T follicular helper cell (primary cell): ENCODE results near the gene SLC6A7.
"Not testable (repeated sequence)": the region's sequence is repeated elsewhere in the genome, so short reads cannot be mapped to it uniquely, and the experiment has no call there.

ENCODE experiments used
- DNase-seq: peaks from one replicate; pipeline ENCODE4 v3.0.0-alpha.2; 2020; ENCODE audit warnings: low read depth

Gene SLC6A7

GRCh38 chr5:150217873-150218692, 28.2 kb downstream of the SLC6A7 start:
- peak; percentile 64 for DNase-seq

- no peak for DNase-seq
Observed at GRCh38 chr5:150218693-150219035, 28.8 kb downstream of the SLC6A7 start.

- no peak for DNase-seq
Observed at GRCh38 chr5:150219142-150219541, 29.3 kb downstream of the SLC6A7 start.

- DNase-seq: no peak
Observed at GRCh38 chr5:150219861-150220260, 30.0 kb downstream of the SLC6A7 start.

GRCh38 chr5:150221471-150221870, 31.6 kb downstream of the SLC6A7 start:
- no peak for DNase-seq

GRCh38 chr5:150222906-150223305, 33.0 kb downstream of the SLC6A7 start:
- DNase-seq: no peak

- DNase-seq: no peak
Observed at GRCh38 chr5:150223474-150223873, 33.6 kb downstream of the SLC6A7 start.

GRCh38 chr5:150224483-150225027, 34.7 kb downstream of the SLC6A7 start:
- DNase-seq: no peak

GRCh38 chr5:150227036-150227435, 37.2 kb downstream of the SLC6A7 start:
- DNase-seq: no peak

GRCh38 chr5:150227606-150228273, 37.9 kb downstream of the SLC6A7 start:
- DNase-seq: no peak

GRCh38 chr5:150229571-150229970, 39.7 kb downstream of the SLC6A7 start:
- no peak for DNase-seq

- DNase-seq: no peak
Observed at GRCh38 chr5:150230842-150231241, 41.0 kb downstream of the SLC6A7 start.

GRCh38 chr5:150233706-150234105, 43.8 kb downstream of the SLC6A7 start:
- DNase-seq: not testable (repeated sequence)

GRCh38 chr5:150234576-150235499, 45.0 kb downstream of the SLC6A7 start:
- DNase-seq: no peak

GRCh38 chr5:150235500-150235854, 45.6 kb downstream of the SLC6A7 start:
- no peak for DNase-seq

GRCh38 chr5:150236313-150236712, 46.5 kb downstream of the SLC6A7 start:
- DNase-seq: no peak

GRCh38 chr5:150236981-150237754, 47.3 kb downstream of the SLC6A7 start:
- DNase-seq: no peak

- no peak for DNase-seq
Observed at GRCh38 chr5:150238646-150239045, 48.8 kb downstream of the SLC6A7 start.

GRCh38 chr5:150239099-150239793, 49.4 kb downstream of the SLC6A7 start:
- no peak for DNase-seq

GRCh38 chr5:150239794-150240122, 49.9 kb downstream of the SLC6A7 start:
- DNase-seq: no peak
